Measurements from ENCODE around the gene FBXL17. TPM values are rescaled to one million over a fixed set of nuclear protein-coding genes. Genes with fewer than 3 reads are reported as not detected.

FBXL17 gene
- total and polyA plus RNA-seq, 2 donors (not counting 1 experiment from before 2014, with no cell fraction given), result 7.3 to 40.3 TPM

DNA sequence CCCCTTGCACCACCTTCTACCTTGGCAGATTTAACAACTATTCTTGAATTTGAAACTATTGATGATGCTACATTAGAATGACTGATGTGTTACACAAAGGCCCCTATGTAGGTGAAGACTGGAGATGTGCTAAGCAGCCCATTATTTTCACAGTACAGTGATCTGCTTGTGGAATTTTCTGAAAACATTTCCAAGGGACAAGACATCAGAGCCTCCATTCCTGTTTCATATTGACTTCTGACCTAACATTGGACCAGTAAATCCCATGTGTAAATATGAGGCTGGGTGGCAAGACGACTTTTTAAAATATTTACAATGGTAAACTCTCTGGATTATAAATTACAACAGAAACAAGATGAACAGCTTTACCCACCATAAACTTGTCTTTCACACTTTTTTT lies 445.4 kb downstream of the FBXL17 start:
- Histone ChIP-seq H3K4me2 (replicated peaks; ENCODE audit: low read depth, low read length, poor library complexity, severe bottlenecking) (no peak overlapping the region), H2AFZ (ENCODE audit: insufficient read depth, low read depth, low read length, poor library complexity, severe bottlenecking) (no peak overlapping the region), H3K9me3 (ENCODE audit: control extremely low read depth in 1 of 3, control insufficient read depth in 2 of 3, insufficient read depth in 1 of 3, low read length in 2 of 3) (no peaks in the 10 kb centered on the region), H3K27me3 (replicated peaks in 1 of 4; ENCODE audit: control extremely low read depth in 1 of 4, control insufficient read depth in 3 of 4, insufficient read depth in 4 of 4, low read length in 3 of 4) (no peaks in the 10 kb centered on the region), H4K20me1 (ENCODE audit: control insufficient read depth, insufficient read depth, low read length, poor library complexity, severe bottlenecking) (no peaks in the 10 kb centered on the region), H3K79me2 (ENCODE audit: control insufficient read depth, insufficient read depth, low read length) (no peaks in the 10 kb centered on the region), H3K36me3 (replicated peaks in 1 of 2; ENCODE audit: control extremely low read depth in 1 of 2, control insufficient read depth in 1 of 2, extremely low read depth in 1 of 2, insufficient read depth in 2 of 2, low read length in 1 of 2) (no peaks in the 10 kb centered on the region), H3K4me1 (ENCODE audit: control insufficient read depth in 2 of 2, insufficient read depth in 2 of 2, low read length in 2 of 2) (no peaks in the 10 kb centered on the region), H3K27ac (ENCODE audit: low read length in 2 of 2) (no peak overlapping the region), H3K4me3 (ENCODE audit: control extremely low read depth in 1 of 5, extremely low read depth in 1 of 5, insufficient read depth in 1 of 5, low read depth in 2 of 5, low read length in 4 of 5) (no peak overlapping the region), H3K9ac (ENCODE audit: low read length) (no peak overlapping the region)
- no CpG with 5 or more reads among the region's 1 CpG for WGBS (ENCODE audit: insufficient coverage)
- Mint-ChIP-seq H3K27me3 (no peaks in the 10 kb centered on the region), H3K4me3 (no peak overlapping the region), H3K27ac (no peak overlapping the region), H3K4me1 (no peaks in the 10 kb centered on the region), H3K9me3 (ENCODE audit: insufficient read depth) (no peaks in the 10 kb centered on the region)
- intact Hi-C loops (cut with micrococcal nuclease), result no loop called here
- TF ChIP-seq, protein P1, sequence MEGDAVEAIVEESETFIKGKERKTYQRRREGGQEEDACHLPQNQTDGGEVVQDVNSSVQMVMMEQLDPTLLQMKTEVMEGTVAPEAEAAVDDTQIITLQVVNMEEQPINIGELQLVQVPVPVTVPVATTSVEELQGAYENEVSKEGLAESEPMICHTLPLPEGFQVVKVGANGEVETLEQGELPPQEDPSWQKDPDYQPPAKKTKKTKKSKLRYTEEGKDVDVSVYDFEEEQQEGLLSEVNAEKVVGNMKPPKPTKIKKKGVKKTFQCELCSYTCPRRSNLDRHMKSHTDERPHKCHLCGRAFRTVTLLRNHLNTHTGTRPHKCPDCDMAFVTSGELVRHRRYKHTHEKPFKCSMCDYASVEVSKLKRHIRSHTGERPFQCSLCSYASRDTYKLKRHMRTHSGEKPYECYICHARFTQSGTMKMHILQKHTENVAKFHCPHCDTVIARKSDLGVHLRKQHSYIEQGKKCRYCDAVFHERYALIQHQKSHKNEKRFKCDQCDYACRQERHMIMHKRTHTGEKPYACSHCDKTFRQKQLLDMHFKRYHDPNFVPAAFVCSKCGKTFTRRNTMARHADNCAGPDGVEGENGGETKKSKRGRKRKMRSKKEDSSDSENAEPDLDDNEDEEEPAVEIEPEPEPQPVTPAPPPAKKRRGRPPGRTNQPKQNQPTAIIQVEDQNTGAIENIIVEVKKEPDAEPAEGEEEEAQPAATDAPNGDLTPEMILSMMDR (IDR thresholded peaks at IDR 0.05), result no peak
- TF ChIP-seq EZH2 (IDR thresholded peaks at IDR 0.05; ENCODE audit: borderline replicate concordance, insufficient read depth, low read depth, low read length, poor library complexity, severe bottlenecking), result no peak
- POLR2A ChIA-PET, result no interaction called here
- ATAC-seq (ENCODE audit: low read depth) (no peak), DNase-seq (no peak)
- CTCF ChIA-PET, result no interaction called here

DNA sequence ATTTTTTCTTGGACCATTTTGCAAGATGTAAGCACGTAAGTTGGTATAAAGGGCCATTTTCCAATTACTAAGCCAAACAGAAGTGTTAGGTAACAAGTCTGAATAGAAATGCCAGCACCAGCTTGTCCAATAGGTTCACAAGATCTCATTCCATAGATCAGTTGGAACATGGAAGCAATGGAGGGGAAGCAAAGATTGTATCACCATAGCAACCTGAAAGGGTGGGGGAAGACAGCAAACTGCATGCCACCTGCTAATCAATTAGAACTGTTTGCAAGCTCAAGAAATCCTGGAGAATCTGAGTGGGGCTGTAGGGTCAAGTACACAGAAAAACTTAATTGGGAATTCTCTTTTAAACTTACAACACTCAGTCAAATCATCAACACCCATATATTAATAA lies 446.3 kb downstream of the FBXL17 start:
- no peak overlapping the region for H3K4me3 ChIP-seq (ENCODE audit: control extremely low read depth in 1 of 5, extremely low read depth in 1 of 5, insufficient read depth in 1 of 5, low read depth in 2 of 5, low read length in 4 of 5)
- no peak for ATAC-seq (ENCODE audit: low read depth)
- no peak for DNase-seq
- CTCF ChIA-PET, result no interaction called here
- H3K4me1 ChIP-seq (ENCODE audit: control insufficient read depth in 2 of 2, insufficient read depth in 2 of 2, low read length in 2 of 2), result no peaks in the 10 kb centered on the region
- no peak overlapping the region for H2AFZ ChIP-seq (ENCODE audit: insufficient read depth, low read depth, low read length, poor library complexity, severe bottlenecking)
- TF ChIP-seq, protein P1 (IDR thresholded peaks at IDR 0.05), result no peak
- TF ChIP-seq EZH2 (IDR thresholded peaks at IDR 0.05; ENCODE audit: borderline replicate concordance, insufficient read depth, low read depth, low read length, poor library complexity, severe bottlenecking), result no peak
- POLR2A ChIA-PET, result no interaction called here
- no CpG with 5 or more reads among the region's 1 CpG for WGBS (ENCODE audit: insufficient coverage)
- no peak overlapping the region for H3K9ac ChIP-seq (ENCODE audit: low read length)
- no peaks in the 10 kb centered on the region for H3K27me3 ChIP-seq (replicated peaks in 1 of 4; ENCODE audit: control extremely low read depth in 1 of 4, control insufficient read depth in 3 of 4, insufficient read depth in 4 of 4, low read length in 3 of 4)
- no peaks in the 10 kb centered on the region for H3K9me3 ChIP-seq (ENCODE audit: control extremely low read depth in 1 of 3, control insufficient read depth in 2 of 3, insufficient read depth in 1 of 3, low read length in 2 of 3)
- Mint-ChIP-seq H3K9me3 (ENCODE audit: insufficient read depth) (no peaks in the 10 kb centered on the region), H3K27me3 (no peaks in the 10 kb centered on the region), H3K4me3 (no peak overlapping the region), H3K27ac (no peak overlapping the region), H3K4me1 (no peaks in the 10 kb centered on the region)
- no peaks in the 10 kb centered on the region for H3K36me3 ChIP-seq (replicated peaks in 1 of 2; ENCODE audit: control extremely low read depth in 1 of 2, control insufficient read depth in 1 of 2, extremely low read depth in 1 of 2, insufficient read depth in 2 of 2, low read length in 1 of 2)
- no peaks in the 10 kb centered on the region for H4K20me1 ChIP-seq (ENCODE audit: control insufficient read depth, insufficient read depth, low read length, poor library complexity, severe bottlenecking)
- H3K27ac ChIP-seq (ENCODE audit: low read length in 2 of 2), result no peak overlapping the region
- no peaks in the 10 kb centered on the region for H3K79me2 ChIP-seq (ENCODE audit: control insufficient read depth, insufficient read depth, low read length)
- intact Hi-C loops (cut with micrococcal nuclease), result no loop called here
- no peak overlapping the region for H3K4me2 ChIP-seq (replicated peaks; ENCODE audit: low read depth, low read length, poor library complexity, severe bottlenecking)
